GM12878 (cell line): ENCODE data around the gene SLC25A15. TPM values are rescaled to one million over a fixed set of nuclear protein-coding genes. Genes with fewer than 3 reads are reported as not detected.

ENCODE experiments used
- ATAC-seq: fragments of 200-7000 bp; cut with Tn5 transposase; 3 replicates; pipeline ENCODE4 v1.9.1; 2020; ENCODE audit warnings: mild to moderate bottlenecking, moderate library complexity
- BruUV-seq: library from RNA; stranded (reverse); fragments of 400-500 nt; replicated peaks from 2 replicates; lab custom pipeline; 2021; lab: Mats Ljungman, UMichigan
- CTCF ChIA-PET: fragments of 300-600 bp; sonication (Branson Sonifier 250); formaldehyde crosslinking; extraction: SDS; loops from one replicate; lab custom pipeline; 2021; ENCODE audit warnings: inconsistent platforms; lab: Yijun Ruan, JAX
- POLR2A ChIA-PET: fragments of 350-600 bp; formaldehyde crosslinking; extraction: SDS; loops from one replicate; lab custom pipeline; 2021; ENCODE audit warnings: inconsistent platforms; lab: Charles Lee
- RAD21 ChIA-PET: fragments of 300-600 bp; sonication (Branson Sonifier 250); formaldehyde crosslinking; loops from one replicate; lab custom pipeline; 2023; ENCODE audit warnings: antibody characterized with exemption; ENCODE audit not compliant: unreplicated experiment; lab: Charles Lee
- SMC1A ChIA-PET: fragments of 300-600 bp; sonication (Branson Sonifier 250); formaldehyde crosslinking; loops from one replicate; lab custom pipeline; 2023; ENCODE audit not compliant: unreplicated experiment, uncharacterized antibody; lab: Charles Lee
- DNase-seq: peaks from one replicate; pipeline ENCODE4 v3.0.0-alpha.2; 2011; ENCODE audit warnings: low read depth, low spot score
- FAIRE-seq: peaks from 3 replicates; lab custom pipeline; 2011; peaks lifted over from hg19 to GRCh38; lab: Jason Lieb, UNC
- H2AFZ ChIP-seq: 2 replicates; pipeline ENCODE4 v1.6.0; 2011; ENCODE audit warnings: low read depth, low read length, control low read depth; ENCODE audit not compliant: control insufficient read depth
- H3K27ac ChIP-seq: 2 replicates; pipeline ENCODE4 v1.5.1; 2011; ENCODE audit warnings: control low read depth; ENCODE audit not compliant: control insufficient read depth, insufficient read depth
- H3K27me3 ChIP-seq, 2 experiments: replicated peaks in 1 of 2; 2 replicates each; pipeline versions ENCODE4 v1.6.0 to v1.6.1; 2011; ENCODE audit warnings: low read length in 1 of 2; ENCODE audit not compliant: control insufficient read depth in 2 of 2, insufficient read depth in 2 of 2
- H3K36me3 ChIP-seq, 2 experiments: 2 replicates each; pipeline ENCODE4 v1.5.1; 2011; ENCODE audit warnings: low read length in 1 of 2; ENCODE audit not compliant: control insufficient read depth in 2 of 2, insufficient read depth in 2 of 2
- H3K4me1 ChIP-seq: 2 replicates; pipeline ENCODE4 v1.6.1; 2011; ENCODE audit warnings: mild to moderate bottlenecking, low read length, moderate library complexity, mixed read lengths; ENCODE audit not compliant: control insufficient read depth, insufficient read depth
- H3K4me2 ChIP-seq: 2 replicates; pipeline ENCODE4 v1.6.0; 2011; ENCODE audit warnings: control low read depth; ENCODE audit not compliant: control insufficient read depth, insufficient read depth
- H3K4me3 ChIP-seq: fragments of 200-600 bp; sonication (generic); 2 replicates; pipeline ENCODE4 v1.5.1; 2016
- H3K79me2 ChIP-seq: 2 replicates; pipeline ENCODE4 v1.6.0; 2011; ENCODE audit warnings: low read length; ENCODE audit not compliant: control insufficient read depth, insufficient read depth
- H3K9ac ChIP-seq: 2 replicates; pipeline ENCODE4 v1.8.0; 2011; ENCODE audit warnings: low read length, control low read depth, mixed read lengths; ENCODE audit not compliant: control insufficient read depth, insufficient read depth
- H3K9me3 ChIP-seq: replicated peaks from 3 replicates; pipeline ENCODE4 v1.5.1; 2011; ENCODE audit warnings: mild to moderate bottlenecking, low read length; ENCODE audit not compliant: control insufficient read depth, insufficient read depth
- H4K20me1 ChIP-seq: 2 replicates; pipeline ENCODE4 v1.6.0; 2011; ENCODE audit not compliant: control insufficient read depth, insufficient read depth
- ATF7 ChIP-seq: fragments of 450-650 bp; IDR thresholded peaks from 2 replicates; pipeline ENCODE4 v1.6.1; 2016; ENCODE audit warnings: low read depth, mild to moderate bottlenecking
- CHD2 ChIP-seq: IDR thresholded peaks from 2 replicates; pipeline ENCODE4 v1.6.1; 2011; ENCODE audit warnings: low read depth, low read length, improper control_type of control experiment, borderline replicate concordance
- CREB1 ChIP-seq: IDR thresholded peaks from 2 replicates; pipeline ENCODE4 v1.6.1; 2012; ENCODE audit warnings: low read depth, mild to moderate bottlenecking, inconsistent platforms
- FOXM1 ChIP-seq: IDR thresholded peaks from 2 replicates; pipeline ENCODE4 v1.6.1; 2012; ENCODE audit warnings: low read depth, mild to moderate bottlenecking, inconsistent platforms, low read length, moderate library complexity
- IRF5 ChIP-seq: fragments of 450-650 bp; IDR thresholded peaks from 2 replicates; pipeline ENCODE4 v1.6.1; 2017; ENCODE audit warnings: borderline replicate concordance
- NBN ChIP-seq: fragments of 450-650 bp; IDR thresholded peaks from 2 replicates; pipeline ENCODE4 v1.6.1; 2016
- PAX5 ChIP-seq: IDR thresholded peaks from 2 replicates; pipeline ENCODE4 v1.6.1; 2011; ENCODE audit warnings: low read depth, low read length, borderline replicate concordance
- RUNX3 ChIP-seq: IDR thresholded peaks from 2 replicates; pipeline ENCODE4 v1.6.1; 2012; ENCODE audit warnings: low read length, inconsistent platforms
- SMAD1 ChIP-seq: fragments of 450-650 bp; IDR thresholded peaks from 2 replicates; pipeline ENCODE4 v1.6.1; 2018; ENCODE audit warnings: mild to moderate bottlenecking, low read depth; ENCODE audit not compliant: partially characterized antibody
- ZBED1 ChIP-seq: IDR thresholded peaks from 2 replicates; pipeline ENCODE4 v1.6.1; 2016; ENCODE audit warnings: borderline replicate concordance
- ZBTB40 ChIP-seq: fragments of 450-650 bp; IDR thresholded peaks from 2 replicates; pipeline ENCODE4 v1.6.1; 2016; ENCODE audit warnings: mild to moderate bottlenecking, moderate library complexity, borderline replicate concordance
- ZNF687 ChIP-seq: fragments of 450-650 bp; IDR thresholded peaks from 2 replicates; pipeline ENCODE4 v1.6.1; 2017; ENCODE audit warnings: mild to moderate bottlenecking, moderate library complexity
- WGBS: methylation state at CpG from one replicate; pipeline ENCODE4 v1.1.6; 2016; ENCODE audit warnings: low lambda C conversion rate; ENCODE audit not compliant: insufficient replicate concordance, insufficient coverage; ENCODE audit errors: missing lambda C conversion rate; 5-methylcytosine and 5-hydroxymethylcytosine counted together
- in situ Hi-C: fragments of 300-500 bp; cut with MboI; formaldehyde crosslinking; loops from 9 replicates; pipeline ENCODE4 v1.14.3; 2018; ENCODE audit warnings: mixed read lengths
- intact Hi-C: fragments of 100-400 bp; cut with micrococcal nuclease; formaldehyde crosslinking; loops from one replicate; pipeline ENCODE4 v1.14.2; 2022; ENCODE audit not compliant: unreplicated experiment
- polyA plus RNA-seq, 11 experiments: library from polyadenylated mRNA; depleted of rRNA in 4 of 11; unstranded in 6 of 11; stranded (reverse) in 5 of 11; fragments of >200 nt; fragmentation: Nextera tagmentation in 4 of 11; fragmentation: Illumina TruSeq in 1 of 11; extraction: Ambion mirVana in 4 of 11; extraction: Trizol in 1 of 11; gene quantifications; 1 replicate in 1 of 11; 2 replicates in 10 of 11; pipeline versions ENCODE4 v1.2.1 to v1.2.3, GENCODE V29; 2011 to 2016; ENCODE audit warnings: inconsistent platforms in 2 of 11, missing spikeins in 2 of 11, low read depth in 1 of 11
- total RNA-seq, 4 experiments: library from RNA; depleted of rRNA in 3 of 4; stranded (reverse); fragments of >200 nt in 3 of 4; fragmentation: Illumina TruSeq in 1 of 4; extraction: Trizol in 1 of 4; gene quantifications; 2 replicates each; pipeline versions ENCODE4 v1.2.1 to v1.2.3, GENCODE V29; 2013 to 2021

Gene SLC25A15
- total and polyA plus RNA-seq, 10 of the 15 experiments (the other 5 are each of a cell fraction or from before 2014, with no cell fraction given): 2.7 to 20.6 (median 15.0) TPM

DNA sequence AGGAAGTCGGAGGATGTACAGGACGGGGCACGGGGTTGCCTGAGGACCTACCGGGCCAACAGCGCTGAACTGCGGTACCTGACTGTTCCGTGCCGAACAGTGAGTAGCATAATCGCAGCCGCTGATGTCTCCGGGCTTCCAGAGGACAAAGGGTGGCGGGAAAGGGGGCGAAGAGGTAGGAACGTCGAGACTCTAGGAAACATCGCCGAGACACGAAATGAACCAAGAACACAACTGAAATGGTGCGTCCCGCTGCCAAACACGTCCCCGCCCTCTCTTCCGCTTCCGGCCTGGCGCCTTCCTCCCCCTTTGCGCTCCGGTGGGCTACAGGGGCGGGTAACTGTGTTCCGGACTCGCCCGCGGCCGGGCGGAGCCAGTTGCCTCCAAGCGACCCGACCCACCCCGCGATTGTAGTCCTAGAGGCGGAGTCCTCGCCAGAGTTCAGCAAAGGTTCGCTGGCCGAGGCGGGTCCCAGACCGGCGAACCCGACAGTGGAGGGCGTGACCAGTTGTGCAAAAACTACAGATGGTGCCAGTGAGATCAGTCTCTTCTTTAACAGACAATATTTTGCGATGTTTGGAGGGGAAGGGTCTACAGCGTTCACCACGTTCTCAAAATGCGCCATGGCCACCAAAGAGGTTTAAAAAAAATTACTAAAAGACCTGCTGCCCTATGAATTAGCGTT is 18.3 kb upstream of the SLC25A15 start, which contains the start of gene MRPS31:
MRPS31 (minus strand) TSS at position 257 of the 685 bp plus-strand sequence; CDS start at position 203, 54 bp downstream.
- WGBS: 1% methylated on average over 51 of the region's 52 CpGs
- peaks cover 3% of the 10 kb centered on the region; the same call in 1 of the 2 replicates for H3K4me1 ChIP-seq
- in situ Hi-C loops: no loop called here
- TF ChIP-seq ZBED1: no peak; the same call in 1 of the 2 replicates
- TF ChIP-seq SMAD1: peak; percentile 61
- TF ChIP-seq CREB1: peak; percentile 74; the same call in 1 of the 2 replicates
- TF ChIP-seq ZNF687: peak; percentile 82; the same call in 1 of the 2 replicates
- TF ChIP-seq ZBTB40: peak; percentile 100
- TF ChIP-seq CHD2: peak; percentile 49; the same call in 1 of the 2 replicates
- peak; percentile 52; the same call in 1 of the 2 replicates for TF ChIP-seq IRF5
- peak; percentile 95 for TF ChIP-seq NBN
- 0 out of 2 replicates have a peak, but pooled peaks have one; percentile 33 for TF ChIP-seq FOXM1
- TF ChIP-seq RUNX3: peak; percentile 77
- peak; percentile 85 for TF ChIP-seq PAX5
- TF ChIP-seq ATF7: peak; percentile 63

More for the DNA sequence above, 18.3 kb upstream of the SLC25A15 start, which contains the start of gene MRPS31:
- ChIA-PET RAD21 (interaction anchor here (0.6 kb wide), 1 partner anchor 142 kb away, joined by 3 read pairs; no protein-coding TSS in a partner anchor), CTCF (interaction anchor here (0.7 kb wide), 1 partner anchor 22 kb away, joined by 3 read pairs; no protein-coding TSS in a partner anchor), POLR2A (interaction anchor here (0.7 kb wide), 3 partner anchors 16 to 46 kb away, joined by 3 to 6 read pairs (median 4); no protein-coding TSS in a partner anchor), SMC1A (interaction anchor here (1.0 to 1.6 kb wide), 3 partner anchors 14 to 711 kb away, joined by 3 to 4 read pairs (median 3); no protein-coding TSS in a partner anchor)
- peak within 1 kb of the TSS; percentile 80 for H3K4me3 ChIP-seq
- no TSS peak for BruUV-seq
- peak; percentile 77 for DNase-seq
- intact Hi-C loops: loop anchor here (10.0 kb wide), 1 partner anchor 986 kb away; no protein-coding TSS in a partner anchor
- H3K27ac ChIP-seq: peak within 1 kb of the TSS; percentile 94
- H3K79me2 ChIP-seq: peaks cover 26% of the 10 kb centered on the region
- no peaks in the 10 kb centered on the region for H3K27me3 ChIP-seq
- no peak for FAIRE-seq
- H4K20me1 ChIP-seq: no peaks in the 10 kb centered on the region
- no peaks in the 10 kb centered on the region for H3K9me3 ChIP-seq
- H3K9ac ChIP-seq: peak within 1 kb of the TSS; percentile 88
- H3K36me3 ChIP-seq: 0 out of 4 replicates have a peak, but pooled peaks cover 0 to 2% of the 10 kb centered on the region in 2 experiments
- H2AFZ ChIP-seq: peak within 1 kb of the TSS; percentile 98
- peak within 1 kb of the TSS; percentile 97 for H3K4me2 ChIP-seq
- peak; percentile 99 for ATAC-seq
